Left renal cortex interstitium (tissue), 4 donors: ENCODE data around the gene HORMAD2. TPM values are rescaled to one million over a fixed set of nuclear protein-coding genes. Genes with fewer than 3 reads are reported as not detected.
"Not testable (repeated sequence)": the region's sequence is repeated elsewhere in the genome, so short reads cannot be mapped to it uniquely, and the experiment has no call there.

Experiments used
- DNase-seq, 4 donors: peaks; one replicate each; pipeline ENCODE4 v3.0.0-alpha.2; 2013; ENCODE audit warnings: low read depth in 4 of 4, low spot score in 2 of 4, missing footprints in 1 of 4
- polyA plus RNA-seq, 4 donors: library from polyadenylated mRNA; unstranded; fragments of 120-200 nt; gene quantifications; one replicate each; pipeline ENCODE4 v1.2.1, GENCODE V29; 2013; ENCODE audit not compliant: insufficient read length in 4 of 4

Gene HORMAD2
- polyA plus RNA-seq, 4 donors, result 0.08 TPM; not detected in 3

DNA sequence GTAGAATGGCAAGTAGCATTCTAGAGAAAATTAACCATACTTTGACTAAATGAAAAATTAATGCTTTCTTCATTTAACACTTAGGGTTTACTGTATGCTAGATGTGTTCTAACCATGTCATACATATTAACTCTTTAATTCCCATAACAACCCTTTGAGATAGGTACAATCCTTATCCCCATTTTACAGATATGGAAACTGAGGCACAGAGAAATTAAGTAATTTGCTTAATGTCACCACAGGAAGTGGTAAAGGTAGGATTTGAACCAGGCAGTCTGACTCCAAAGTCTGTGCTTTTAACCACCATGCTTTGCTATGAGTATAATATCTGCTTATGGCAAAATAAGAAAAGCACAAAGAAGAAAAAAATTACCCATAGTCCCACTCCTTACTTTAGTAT is 106.8 kb downstream of the HORMAD2 start:
- no peak for DNase-seq

DNA sequence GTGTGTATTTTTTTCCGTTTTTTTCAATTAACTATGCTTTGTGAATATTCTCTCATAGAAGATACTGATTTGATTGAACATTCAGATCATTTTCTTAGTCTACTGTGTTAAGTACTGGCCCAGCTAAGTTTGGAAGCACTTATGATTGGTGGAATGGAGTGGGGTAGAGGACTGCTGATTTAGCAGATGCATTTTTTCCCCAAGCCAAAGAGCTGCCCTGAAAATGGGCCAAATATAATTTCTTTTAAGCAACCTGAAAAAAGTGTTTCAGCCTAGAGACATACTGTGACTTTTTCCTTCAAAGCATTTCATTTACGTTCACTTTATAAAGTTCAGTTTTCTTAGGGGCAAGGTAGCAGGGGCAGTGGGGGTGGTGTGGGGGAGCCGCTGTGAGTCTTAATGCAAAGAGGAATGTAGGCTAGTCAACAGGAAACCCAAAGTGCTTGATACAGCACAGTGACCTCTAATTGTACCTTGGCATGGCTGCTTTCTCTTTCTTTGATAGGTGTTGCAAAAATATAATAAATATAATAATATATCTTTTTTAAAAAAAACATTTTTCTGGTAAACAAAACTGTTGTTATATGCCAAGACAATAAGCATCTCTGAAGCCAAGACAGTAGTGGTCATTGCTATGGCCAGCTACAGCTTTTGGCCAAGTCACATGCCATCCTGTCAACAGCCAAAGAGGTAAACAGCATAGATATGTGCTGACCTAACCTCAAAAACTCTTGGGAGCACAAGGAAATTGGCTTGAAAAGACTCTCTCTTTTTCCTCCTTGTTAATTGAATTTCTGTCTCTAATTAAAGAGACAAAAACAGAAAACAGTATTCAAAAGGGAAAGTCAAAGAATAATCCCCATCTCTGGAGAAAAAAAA is 107.5 kb downstream of the HORMAD2 start:
- no peak for DNase-seq

DNA sequence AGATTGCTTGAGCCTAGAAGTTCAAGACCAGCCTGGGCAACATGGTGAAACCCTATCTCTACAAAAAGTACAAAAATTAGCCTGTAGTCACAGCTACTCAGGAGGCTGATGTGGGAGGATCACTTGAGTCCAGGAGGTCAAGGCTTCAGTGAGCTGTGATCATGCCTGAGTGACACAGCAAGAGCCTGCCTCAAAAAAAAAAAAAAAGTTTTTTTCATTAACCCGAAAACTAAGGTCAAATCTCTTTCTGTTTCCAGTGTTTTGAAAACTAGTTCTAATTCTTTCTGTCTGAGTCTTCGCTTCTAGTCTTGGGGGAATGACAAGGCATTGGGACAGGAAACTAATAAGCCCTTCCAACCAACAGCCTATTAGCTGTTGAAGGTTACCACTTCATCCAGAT is 108.6 kb downstream of the HORMAD2 start:
- DNase-seq, result no peak

DNA sequence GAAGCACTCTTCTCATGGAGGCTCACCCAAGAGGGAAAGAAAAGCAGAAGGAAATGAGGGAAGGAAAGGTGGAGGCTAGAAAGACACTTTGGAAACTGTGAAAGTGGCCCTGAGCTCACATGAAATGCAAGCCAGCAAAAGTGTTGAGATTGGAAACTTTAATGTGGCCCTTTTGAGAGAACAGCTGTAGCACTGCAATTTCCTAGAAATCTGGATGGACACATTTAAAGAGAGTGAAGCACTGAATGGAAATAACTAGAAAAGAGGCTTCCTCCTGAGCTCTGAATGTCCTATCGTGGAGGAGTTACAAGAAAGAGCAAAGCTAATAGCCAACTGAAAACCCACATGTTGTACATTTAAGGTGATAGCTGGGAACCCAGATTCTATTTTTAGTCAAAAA is 110.3 kb downstream of the HORMAD2 start:
- DNase-seq, result no peak

DNA sequence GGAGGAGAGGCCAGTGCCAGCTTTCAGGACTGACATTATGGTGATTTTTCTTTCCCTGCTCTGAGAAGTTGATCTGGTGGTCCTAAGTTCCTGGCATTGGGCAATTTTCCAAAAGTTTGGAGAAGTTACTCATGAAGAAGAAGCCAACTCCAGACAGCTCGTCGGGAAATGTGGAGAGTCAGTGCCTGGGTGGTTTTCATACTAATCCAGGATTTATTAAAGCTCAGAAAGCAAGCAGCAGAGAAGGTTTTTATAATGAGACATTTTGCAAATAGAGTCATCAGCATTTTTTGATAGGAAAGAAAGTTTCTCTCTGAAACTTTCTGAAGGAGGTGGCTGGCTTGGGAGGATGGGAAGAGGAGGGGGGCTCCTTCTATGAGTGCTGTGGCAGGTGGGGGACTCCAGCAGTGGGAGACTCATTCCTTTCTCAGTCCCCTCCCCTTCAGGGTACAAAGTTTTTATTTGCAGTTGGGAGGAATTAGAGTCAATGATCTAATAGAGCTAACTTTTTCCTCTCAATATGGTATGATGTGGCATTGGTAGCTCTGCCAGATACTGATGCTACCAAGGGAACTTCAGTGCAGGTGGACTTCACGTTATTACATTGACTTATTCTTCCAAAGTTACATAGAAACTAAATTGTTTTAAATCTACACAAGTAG is 110.9 kb downstream of the HORMAD2 start:
- no peak for DNase-seq

DNA sequence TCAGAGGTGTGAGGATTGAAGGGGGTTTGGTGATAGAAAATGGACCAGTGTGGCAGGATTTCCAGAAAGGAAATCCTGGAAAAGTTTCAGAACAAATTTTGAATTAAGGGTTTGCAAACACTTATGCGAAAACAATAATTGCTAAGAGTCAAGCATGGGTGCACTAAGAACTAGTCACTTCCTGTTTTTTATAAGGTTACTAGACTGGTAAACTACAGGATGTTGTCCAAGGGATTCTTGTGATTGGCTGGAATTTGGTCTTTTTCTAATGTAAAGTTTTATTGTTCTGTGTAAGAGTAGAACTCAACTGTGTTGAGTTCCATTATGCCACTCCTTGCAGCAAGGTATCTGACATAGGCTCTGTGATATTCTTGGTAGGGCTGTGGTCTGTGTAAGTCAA is 112.2 kb downstream of the HORMAD2 start:
- DNase-seq, result no peak

DNA sequence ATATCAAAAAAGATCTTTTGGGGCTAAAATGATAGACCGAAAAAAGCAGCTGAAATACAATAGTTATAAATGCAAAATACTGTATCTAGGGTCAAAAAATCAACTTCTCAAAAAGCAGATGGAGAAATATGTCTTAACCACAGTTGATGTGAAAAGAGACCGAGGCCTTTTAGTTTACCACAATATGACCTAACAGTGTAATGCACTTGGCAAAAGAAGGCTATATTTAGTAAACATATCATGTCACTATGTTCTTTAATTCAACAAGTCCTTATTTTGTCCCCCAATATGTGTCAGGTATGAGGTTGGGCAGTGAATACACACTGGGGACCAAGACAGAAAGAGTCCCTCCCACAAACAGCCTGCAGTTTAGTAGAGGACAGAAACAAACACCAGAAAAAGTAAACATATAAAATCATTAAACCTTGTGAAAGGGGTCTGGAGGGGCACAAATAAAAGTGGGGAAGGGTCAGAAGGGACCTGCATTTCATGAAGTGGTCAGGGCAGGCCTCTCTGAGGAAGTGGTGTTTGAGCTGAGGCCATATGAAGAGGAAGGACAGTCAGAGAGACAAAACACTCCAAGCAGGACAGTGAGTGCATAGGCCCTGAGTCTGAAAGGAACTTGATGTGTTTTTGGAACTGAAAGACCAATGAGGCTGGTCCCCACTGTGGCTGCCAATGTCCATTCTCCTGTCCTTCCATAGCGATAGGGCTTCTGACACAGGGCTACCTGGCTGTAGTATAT is 112.9 kb downstream of the HORMAD2 start:
- DNase-seq, result no peak

DNA sequence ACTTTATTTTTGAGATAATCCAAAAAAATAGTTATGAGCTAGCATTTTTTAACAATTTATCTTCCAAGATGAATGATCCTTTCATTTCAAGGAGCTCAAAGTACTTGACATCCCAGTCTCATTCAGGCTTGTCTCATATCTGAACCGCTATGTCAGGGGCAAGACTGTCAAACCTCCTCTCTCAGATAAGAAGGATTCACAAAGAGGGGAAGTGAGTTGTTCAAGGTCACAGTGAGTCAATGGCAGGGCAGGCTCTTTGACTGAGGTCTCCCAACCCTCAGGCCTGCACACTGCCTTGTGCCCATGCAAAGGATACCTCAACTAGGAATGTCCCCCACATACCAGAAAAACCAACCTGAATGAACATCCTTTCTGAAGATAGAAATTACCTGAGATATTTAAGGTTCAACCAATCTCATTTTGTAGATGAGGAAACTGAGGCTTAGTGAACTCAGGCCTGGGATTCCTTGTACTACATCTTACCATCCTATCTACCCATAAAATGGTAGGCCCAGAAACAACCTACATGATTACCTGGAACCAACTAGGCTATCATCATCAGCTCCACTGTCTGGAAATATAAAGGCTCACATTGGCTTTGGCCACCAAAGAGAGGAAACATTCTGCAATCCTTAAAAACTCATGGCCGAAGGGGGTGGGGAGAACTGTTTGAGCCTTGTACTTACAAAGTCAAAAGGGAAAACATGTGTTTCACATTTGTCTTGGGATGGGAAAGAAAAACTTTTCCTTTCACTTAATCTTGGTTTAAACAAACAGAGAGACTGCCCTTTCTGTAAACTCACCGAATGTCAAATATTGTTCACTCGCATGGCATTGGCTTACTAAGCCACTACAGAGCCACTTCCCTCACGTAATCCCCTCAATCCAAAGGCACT is 115.2 kb downstream of the HORMAD2 start:
- DNase-seq, result peak in 1 of 4 donors; percentile 62

DNA sequence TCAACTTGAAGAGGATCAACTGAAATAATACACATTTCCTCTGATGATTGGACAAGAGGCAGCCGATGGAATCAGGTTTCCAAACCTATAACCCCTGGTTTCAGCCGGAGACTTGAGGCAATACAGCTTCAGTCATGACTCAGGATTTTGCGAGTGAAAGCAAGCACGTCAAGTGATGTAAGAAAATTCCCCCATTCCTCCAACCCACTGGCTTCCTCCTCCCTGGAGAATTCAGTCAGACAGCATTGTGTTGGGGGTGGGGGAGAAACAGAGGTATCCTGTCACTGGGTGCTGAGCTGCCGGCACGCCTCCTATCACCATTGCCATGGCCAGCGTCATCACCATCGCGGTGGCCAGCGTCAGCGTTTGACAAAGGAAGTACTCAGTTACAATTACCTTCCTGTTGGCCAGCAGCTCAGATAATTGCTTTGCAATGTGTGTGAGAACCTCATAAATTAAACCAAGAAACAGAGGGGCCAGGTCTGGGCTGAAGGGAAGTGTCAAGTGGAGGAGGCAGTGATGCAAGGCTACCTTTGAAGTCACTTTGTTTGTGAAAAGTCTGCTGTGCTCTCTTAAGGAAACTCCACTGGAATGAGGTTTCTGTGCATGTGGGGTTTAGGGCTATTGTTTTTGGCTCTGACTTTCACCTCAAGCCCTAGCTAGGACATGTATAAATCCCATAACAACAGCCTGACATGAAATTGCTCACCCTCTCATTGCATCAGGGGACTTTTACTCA is 116.0 kb downstream of the HORMAD2 start:
- DNase-seq, result peak; percentile 80 to 89 (median 84)

DNA sequence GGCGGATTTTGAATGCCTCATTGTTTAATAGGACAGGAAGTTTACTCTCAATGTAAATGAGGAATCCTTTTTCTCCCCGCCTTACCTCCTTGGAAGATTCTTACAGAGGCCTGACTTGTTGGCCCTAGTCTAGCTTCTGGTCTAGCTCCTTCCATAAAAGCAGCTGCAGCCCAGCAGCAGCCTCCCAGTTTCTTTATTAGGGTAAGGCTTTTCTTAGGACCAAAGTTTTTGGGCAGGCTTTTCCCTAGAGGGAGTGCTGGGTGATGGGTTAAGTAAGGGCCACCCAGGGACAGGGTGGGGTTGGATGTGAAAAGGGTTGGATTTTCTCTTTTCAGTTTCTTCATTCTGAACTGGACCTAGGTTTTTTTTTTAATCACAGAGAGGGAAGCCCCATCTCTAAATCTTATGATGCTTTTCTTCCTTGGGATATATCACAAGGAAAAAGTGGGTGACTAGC is 116.6 kb downstream of the HORMAD2 start:
- DNase-seq, result no peak

DNA sequence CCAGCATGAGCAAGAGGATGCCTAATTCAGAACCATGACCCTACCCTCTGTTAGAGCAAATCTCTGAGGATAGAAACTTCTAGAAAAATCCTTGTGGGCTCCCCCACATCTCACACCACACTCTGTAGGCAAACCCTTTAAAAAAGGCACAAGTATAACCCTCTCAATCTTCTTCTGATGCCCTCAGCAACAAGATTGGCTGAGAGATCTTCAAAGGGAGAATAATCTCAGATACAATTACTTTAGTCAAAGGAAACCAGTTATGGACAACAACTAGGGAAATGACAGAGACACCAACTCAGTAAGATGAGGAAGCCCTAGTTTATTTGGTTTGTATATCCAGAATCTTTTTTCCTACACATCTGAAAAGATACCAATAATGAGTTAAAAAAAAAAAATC is 117.1 kb downstream of the HORMAD2 start:
- DNase-seq, result no peak

DNA sequence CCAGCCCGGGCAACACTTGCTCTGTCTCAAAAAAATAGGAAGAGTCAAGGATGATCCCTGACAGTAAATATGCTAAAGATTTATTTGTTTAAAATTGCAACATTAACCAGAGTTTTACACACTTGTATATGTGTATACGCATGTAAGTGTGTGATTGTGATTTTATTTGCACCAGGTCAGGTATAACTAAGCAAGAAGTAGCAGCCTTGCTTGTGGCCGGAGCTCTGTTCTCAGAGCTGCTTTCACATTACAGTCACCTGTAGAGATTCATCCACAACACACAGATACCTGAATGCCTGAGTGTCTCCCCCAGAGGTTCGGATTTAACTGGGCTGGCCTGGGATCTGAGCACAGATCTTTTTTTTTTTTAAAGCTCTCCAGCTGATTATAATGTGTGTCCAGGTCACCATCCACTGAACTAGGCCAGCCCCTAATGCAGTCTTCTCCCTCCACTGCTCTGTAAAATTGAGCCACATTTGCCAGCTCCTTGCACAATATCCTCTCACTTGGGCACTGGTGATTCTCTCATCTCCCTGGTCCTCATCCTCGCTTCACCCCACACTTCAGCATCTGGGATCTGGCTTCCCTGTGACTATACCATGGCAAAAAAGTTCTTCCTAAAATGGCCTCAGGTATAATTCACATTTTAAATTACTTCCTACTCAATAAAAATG is 118.0 kb downstream of the HORMAD2 start:
- no peak for DNase-seq

DNA sequence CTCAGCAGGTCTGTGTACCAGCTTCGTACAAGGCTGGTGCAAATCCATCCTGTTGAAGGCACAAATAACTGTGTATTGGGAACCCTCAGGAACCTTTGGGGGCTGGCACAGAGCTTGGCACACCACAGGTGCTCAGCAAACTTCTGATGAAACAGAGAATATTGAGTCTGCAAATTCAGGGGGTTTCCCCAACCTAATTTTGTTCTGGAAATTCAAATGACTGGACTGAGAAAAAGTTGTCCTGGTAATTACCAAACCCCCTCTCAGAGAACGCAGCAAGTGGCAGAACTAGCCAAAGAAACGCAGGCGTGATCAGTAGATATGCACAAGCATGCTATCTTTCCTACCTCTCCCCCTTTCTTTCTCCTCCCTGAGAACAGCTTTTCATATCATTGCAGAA is 118.7 kb downstream of the HORMAD2 start:
- no peak for DNase-seq

DNA sequence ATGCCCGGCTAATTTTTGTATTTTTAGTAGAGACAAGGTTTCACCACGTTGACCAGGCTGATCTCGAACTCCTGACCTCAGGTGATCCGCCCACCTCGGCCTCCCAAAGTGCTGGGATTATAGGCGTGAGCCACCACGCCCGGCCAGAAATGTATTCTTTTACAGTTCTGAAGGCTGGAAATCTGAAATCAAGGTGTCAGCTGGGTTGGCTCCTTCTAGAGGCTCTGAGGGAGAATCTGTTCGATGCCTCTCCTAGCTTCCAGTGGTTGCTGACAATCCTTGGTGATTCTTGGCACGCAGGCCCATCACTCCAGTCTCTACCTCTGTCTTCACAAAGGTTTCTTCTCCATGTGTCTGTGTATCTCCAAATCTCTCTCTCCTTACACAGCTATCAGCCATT is 120.6 kb downstream of the HORMAD2 start:
- not testable (repeated sequence) for DNase-seq

DNA sequence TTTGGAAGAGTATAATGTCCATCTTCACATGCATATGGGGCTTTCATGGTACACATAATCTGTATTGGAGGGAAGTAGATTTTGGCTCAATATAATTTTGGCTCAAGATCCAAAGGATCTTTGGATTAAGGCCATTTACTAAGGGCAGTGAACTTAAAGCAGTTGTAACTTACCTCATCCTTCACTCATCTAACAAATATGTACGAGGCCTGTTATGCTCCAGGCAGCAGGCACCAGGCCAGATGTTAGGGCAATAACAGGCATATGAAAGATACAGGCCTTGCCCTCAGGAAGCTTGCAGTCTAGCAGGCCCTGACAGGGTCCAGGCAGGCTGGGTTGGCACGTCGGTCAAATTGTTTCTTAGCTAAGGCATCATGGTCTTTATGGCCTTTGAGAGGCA is 121.7 kb downstream of the HORMAD2 start:
- DNase-seq, result no peak

DNA sequence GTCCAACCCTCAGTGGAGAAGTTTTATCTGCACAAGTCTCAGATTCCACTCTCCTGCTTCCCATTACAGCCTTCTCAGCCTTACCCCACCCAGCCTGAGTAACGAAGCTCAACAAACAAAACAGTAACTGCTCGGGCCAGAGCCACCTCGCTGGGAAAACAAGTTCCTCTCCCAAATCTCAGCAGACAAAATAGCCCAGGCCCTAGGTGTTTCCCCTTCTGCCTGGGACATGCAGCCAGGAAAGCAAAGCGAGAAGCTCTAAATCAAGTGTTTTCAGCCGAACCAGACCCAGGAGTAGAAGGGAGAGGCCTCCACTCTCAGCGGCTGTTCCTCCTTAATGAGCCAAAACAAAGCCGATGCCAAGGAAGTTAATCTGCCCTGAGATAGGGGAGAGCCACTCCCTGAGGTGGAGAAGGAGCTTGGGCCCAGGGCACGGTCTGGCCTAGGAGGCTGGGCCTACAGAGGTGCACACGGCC is 122.3 kb downstream of the HORMAD2 start:
- peak in 1 of 4 donors; percentile 56 for DNase-seq

DNA sequence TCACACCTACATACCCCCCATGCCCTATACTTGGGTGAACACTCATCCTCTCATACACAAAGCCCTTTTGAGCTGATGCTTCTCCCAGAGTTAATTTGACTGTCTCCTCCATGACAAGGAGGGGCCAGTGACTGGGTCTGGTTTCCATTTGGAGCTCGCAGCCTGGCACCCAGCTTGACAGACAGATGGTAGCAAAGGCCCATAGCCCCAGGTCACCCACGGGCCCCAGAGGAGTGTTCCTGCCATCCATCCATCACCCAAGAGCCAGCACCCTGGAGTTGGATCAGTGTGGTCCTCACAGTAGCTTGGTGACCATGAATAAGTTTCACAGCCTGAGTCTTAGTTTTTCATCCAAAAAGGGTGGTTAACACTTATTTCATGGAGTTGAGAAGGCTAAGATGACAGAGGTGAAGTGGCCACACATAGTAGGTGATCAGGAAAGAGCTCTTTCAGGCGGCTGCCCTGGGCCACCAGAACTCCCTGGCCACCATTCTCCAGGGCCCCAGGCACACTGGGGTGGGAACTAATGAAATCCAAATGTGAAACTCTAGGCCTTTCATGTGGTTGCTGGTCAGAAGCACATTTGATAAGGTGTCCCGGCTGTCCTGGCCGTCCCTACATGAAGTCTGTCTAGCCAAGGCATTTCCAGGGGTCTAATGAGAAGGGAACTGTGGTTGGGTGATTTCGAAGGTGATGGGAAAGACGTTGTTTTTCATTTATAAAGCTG is 123.9 kb downstream of the HORMAD2 start:
- no peak for DNase-seq

DNA sequence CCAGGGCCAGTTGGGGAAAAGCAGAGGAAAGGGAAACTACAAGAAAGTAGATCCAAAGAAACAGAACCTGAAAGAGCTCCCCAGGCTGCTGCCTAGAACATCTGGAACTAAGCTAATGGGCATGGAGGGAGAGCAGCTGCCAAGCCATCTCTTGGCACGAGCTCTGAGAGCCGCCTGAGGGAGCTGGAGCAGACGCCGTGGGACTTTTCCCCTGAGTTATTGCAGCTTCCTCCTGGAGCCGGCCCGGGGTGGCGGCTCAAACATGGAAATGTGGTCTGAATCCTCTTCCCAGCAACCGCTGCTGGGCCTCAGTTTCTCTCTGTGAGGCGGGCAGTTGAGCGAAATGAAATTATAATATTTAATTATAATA is 124.5 kb downstream of the HORMAD2 start:
- DNase-seq, result no peak
